Activated CD4-positive, alpha-beta memory T cell treated with anti-CD3 and anti-CD28 coated beads for 36 hours (primary cell): Measurements from ENCODE around the gene CEL. TPM values are rescaled to one million over a fixed set of nuclear protein-coding genes. Genes with fewer than 3 reads are reported as not detected.

ENCODE experiments used
- CTCF ChIA-PET: fragments of 350-600 bp; sonication (Branson Sonifier 250); formaldehyde crosslinking; loops from one replicate; lab custom pipeline; 2021; ENCODE audit warnings: antibody characterized with exemption, inconsistent platforms; lab: Charles Lee
- POLR2A ChIA-PET: fragments of 350-600 bp; sonication (Branson Sonifier 250); formaldehyde crosslinking; loops from one replicate; lab custom pipeline; 2021; ENCODE audit warnings: antibody characterized with exemption; lab: Charles Lee
- DNase-seq: peaks from one replicate; pipeline ENCODE4 v3.0.0-alpha.2; 2020
- H3K27ac Mint-ChIP-seq: one replicate; pipeline ENCODE4 v1.8.0; 2021; ENCODE audit warnings: mixed read lengths
- H3K27me3 Mint-ChIP-seq: one replicate; pipeline ENCODE4 v1.8.0; 2021; ENCODE audit warnings: mixed read lengths
- H3K36me3 Mint-ChIP-seq: one replicate; pipeline ENCODE4 v1.8.0; 2021; ENCODE audit warnings: mixed read lengths
- H3K4me1 Mint-ChIP-seq: one replicate; pipeline ENCODE4 v1.8.0; 2021; ENCODE audit warnings: low read depth, mixed read lengths
- H3K4me3 Mint-ChIP-seq: one replicate; pipeline ENCODE4 v1.8.0; 2021; ENCODE audit warnings: mild to moderate bottlenecking, mixed read lengths
- H3K9me3 Mint-ChIP-seq: one replicate; pipeline ENCODE4 v1.8.0; 2021; ENCODE audit warnings: mixed read lengths
- intact Hi-C: fragments of 100-400 bp; cut with micrococcal nuclease; formaldehyde crosslinking; loops from one replicate; pipeline ENCODE4 v1.15.1; 2023
- microRNA-seq: library from miRNA; unstranded; fragments of <30 nt; microRNA quantifications from one replicate; pipeline ENCODE4 v1.2.0, GENCODE V29; 2022; ENCODE audit warnings: borderline number of aligned reads, borderline microRNAs expressed, borderline replicate concordance
- total RNA-seq, 2 experiments: library from RNA; stranded (reverse); gene quantifications; one replicate each; pipeline ENCODE4 v1.2.3, GENCODE V29; 2021

Gene CEL
- total RNA-seq, 2 experiments from 2014 or later = 0.88 to 1.0 TPM

GRCh38 chr9:133117271-133118178 lies 55.7 kb downstream of the CEL start:
- H3K27ac Mint-ChIP-seq = peak overlapping the region; percentile 33
- DNase-seq = no peak
- H3K4me1 Mint-ChIP-seq = peaks cover 76% of the 10 kb centered on the region
- POLR2A ChIA-PET = interaction anchor here (1.0 to 4.6 kb wide), 4 partner anchors 16 to 32 kb away, joined by 3 to 27 read pairs (median 4); no protein-coding TSS in a partner anchor
- CTCF ChIA-PET = interaction anchor here (0.8 to 26.8 kb wide), 4 partner anchors 14 to 95 kb away, joined by 3 to 552 read pairs (median 5); no protein-coding TSS in a partner anchor
- H3K4me3 Mint-ChIP-seq = no peak overlapping the region
- H3K9me3 Mint-ChIP-seq = no peaks in the 10 kb centered on the region
- peaks cover 2% of the 10 kb centered on the region for H3K36me3 Mint-ChIP-seq
- no peaks in the 10 kb centered on the region for H3K27me3 Mint-ChIP-seq
- intact Hi-C loops = no loop called here

- CTCF ChIA-PET = interaction anchor here (0.8 to 26.8 kb wide), 3 partner anchors 16 to 96 kb away, joined by 3 to 552 read pairs (median 7); no protein-coding TSS in a partner anchor
- peaks cover 71% of the 10 kb centered on the region for H3K4me1 Mint-ChIP-seq
- intact Hi-C loops = no loop called here
- H3K9me3 Mint-ChIP-seq = no peaks in the 10 kb centered on the region
- no peak for DNase-seq
- H3K27me3 Mint-ChIP-seq = no peaks in the 10 kb centered on the region
- H3K4me3 Mint-ChIP-seq = no peak overlapping the region
- POLR2A ChIA-PET = interaction anchor here (1.0 to 4.6 kb wide), 3 partner anchors 15 to 31 kb away, joined by 3 to 27 read pairs (median 4); no protein-coding TSS in a partner anchor
- peaks cover 2% of the 10 kb centered on the region for H3K36me3 Mint-ChIP-seq
- H3K27ac Mint-ChIP-seq = peak overlapping the region; percentile 9
Measured at GRCh38 chr9:133118179-133118520, 56.4 kb downstream of the CEL start.

- Mint-ChIP-seq H3K4me3 (peak overlapping the region; percentile 13), H3K27ac (peak overlapping the region; percentile 9), H3K27me3 (no peaks in the 10 kb centered on the region), H3K36me3 (peaks cover 2% of the 10 kb centered on the region), H3K9me3 (no peaks in the 10 kb centered on the region), H3K4me1 (peaks cover 70% of the 10 kb centered on the region)
- ChIA-PET CTCF (interaction anchor here (0.8 to 26.8 kb wide), 3 partner anchors 16 to 97 kb away, joined by 3 to 552 read pairs (median 7); no protein-coding TSS in a partner anchor), POLR2A (interaction anchor here (1.0 to 4.6 kb wide), 4 partner anchors 15 to 31 kb away, joined by 3 to 27 read pairs (median 4); no protein-coding TSS in a partner anchor)
- no peak for DNase-seq
- intact Hi-C loops = no loop called here
Measured at GRCh38 chr9:133118568-133118967, 56.8 kb downstream of the CEL start.

- CTCF ChIA-PET = interaction anchor here (0.8 to 26.8 kb wide), 3 partner anchors 28 to 97 kb away, joined by 3 to 552 read pairs (median 7); no protein-coding TSS in a partner anchor
- POLR2A ChIA-PET = interaction anchor here (1.1 to 4.6 kb wide), 4 partner anchors 14 to 30 kb away, joined by 3 to 27 read pairs (median 6); no protein-coding TSS in a partner anchor
- Mint-ChIP-seq H3K4me1 (peaks cover 70% of the 10 kb centered on the region), H3K27ac (peak overlapping the region; percentile 23), H3K36me3 (peaks cover 2% of the 10 kb centered on the region), H3K27me3 (no peaks in the 10 kb centered on the region), H3K9me3 (no peaks in the 10 kb centered on the region), H3K4me3 (peak overlapping the region; percentile 77)
- intact Hi-C loops = no loop called here
- DNase-seq = no peak
Measured at GRCh38 chr9:133119103-133119845, 57.5 kb downstream of the CEL start.

GRCh38 chr9:133119846-133120500 lies 58.2 kb downstream of the CEL start:
- Mint-ChIP-seq H3K36me3 (peaks cover 2% of the 10 kb centered on the region), H3K9me3 (no peaks in the 10 kb centered on the region), H3K27me3 (no peaks in the 10 kb centered on the region), H3K4me1 (peaks cover 70% of the 10 kb centered on the region), H3K4me3 (peak overlapping the region; percentile 77), H3K27ac (peak overlapping the region; percentile 23)
- intact Hi-C loops = no loop called here
- POLR2A ChIA-PET = interaction anchor here (1.1 to 2.2 kb wide), 3 partner anchors 14 to 28 kb away, joined by 5 to 7 read pairs (median 6); no protein-coding TSS in a partner anchor
- no peak for DNase-seq
- CTCF ChIA-PET = interaction anchor here (0.8 to 26.8 kb wide), 4 partner anchors 16 to 71 kb away, joined by 3 to 552 read pairs (median 26); no protein-coding TSS in a partner anchor

GRCh38 chr9:133120501-133121197 lies 58.9 kb downstream of the CEL start:
- intact Hi-C loops = loop anchor here (1.0 kb wide), 2 partner anchors 13 to 24 kb away; no protein-coding TSS in a partner anchor
- Mint-ChIP-seq H3K27ac (peak overlapping the region; percentile 71), H3K4me1 (peaks cover 69% of the 10 kb centered on the region), H3K27me3 (no peaks in the 10 kb centered on the region), H3K36me3 (no peaks in the 10 kb centered on the region), H3K4me3 (peak overlapping the region; percentile 77), H3K9me3 (no peaks in the 10 kb centered on the region)
- ChIA-PET POLR2A (interaction anchor here (0.8 to 2.2 kb wide), 5 partner anchors 10 to 1044 kb away, joined by 3 to 7 read pairs (median 5); no protein-coding TSS in a partner anchor), CTCF (interaction anchor here (1.1 to 3.0 kb wide), 3 partner anchors 17 to 29 kb away, joined by 4 to 47 read pairs (median 5); no protein-coding TSS in a partner anchor)
- DNase-seq = no peak

Small RNAs within 50 kb of the gene (microRNA-seq; reads per million reads assigned to microRNA genes)
- 9.4 reads per million, percentile 31 among the genes with 10 or more reads in this experiment for gene MIR6877

Other genes with a start within 250 kb of the CEL start
- gene AK8, start 183.7 kb upstream of the CEL start, total RNA-seq = under 1 TPM; 0.10 to 0.39 TPM
- 1 to 10 TPM; 1.8 to 3.6 TPM for gene SPACA9, start 183.1 kb upstream of the CEL start, total RNA-seq
- gene TSC1, start 117.4 kb upstream of the CEL start, total RNA-seq = 10 to 100 TPM; 19.6 to 23.6 TPM
- gene GFI1B, start 83.3 kb upstream of the CEL start, total RNA-seq = not detected
- 10 to 100 TPM; 80.3 to 81.2 TPM for gene GTF3C5, start 31.0 kb upstream of the CEL start, total RNA-seq
- 10 to 100 TPM; 65.4 TPM for gene RALGDS, start 59.3 kb downstream of the CEL start, total RNA-seq
- 1 to 10 TPM; 3.2 to 3.6 TPM for gene GBGT1, start 101.9 kb downstream of the CEL start, total RNA-seq
- not detected for gene OBP2B, start 147.3 kb downstream of the CEL start, total RNA-seq
- gene ABO, start 213.2 kb downstream of the CEL start, total RNA-seq = not detected